K562 (cell line): ENCODE results near the gene NSRP1. TPM values are rescaled to one million over a fixed set of nuclear protein-coding genes. Genes with fewer than 3 reads are reported as not detected.

Experiments used
- ATAC-seq: fragments of 200-7000 bp; cut with Tn5 transposase; 3 replicates; pipeline ENCODE4 v1.9.1; 2020; ENCODE audit warnings: moderate library complexity
- BruUV-seq: library from RNA; stranded (reverse); fragments of 400-500 nt; replicated peaks from 2 replicates; lab custom pipeline; 2021; lab: Mats Ljungman, UMichigan
- CTCF ChIA-PET: fragments of 300-600 bp; formaldehyde crosslinking; extraction: SDS; loops from one replicate; lab custom pipeline; 2021; ENCODE audit warnings: low intra/inter-chr PET ratio; lab: Yijun Ruan, JAX
- POLR2A ChIA-PET: fragments of 300-600, 350-650 bp; sonication (Branson Sonifier 250); formaldehyde crosslinking; extraction: SDS; loops from one replicate; lab custom pipeline; 2021; ENCODE audit warnings: antibody characterized with exemption, inconsistent platforms; lab: Yijun Ruan, JAX
- DNase-seq, 4 experiments: peaks; one replicate each; pipeline versions ENCODE4 v3.0.0 to v3.0.0-alpha.2; 2011 to 2018; ENCODE audit warnings: low spot score in 3 of 4, mixed read lengths in 3 of 4; ENCODE audit errors: extremely low read depth in 1 of 4
- FAIRE-seq: peaks from 2 replicates; lab custom pipeline; 2011; peaks lifted over from hg19 to GRCh38; lab: Jason Lieb, UNC
- H2AFZ ChIP-seq: 2 replicates; pipeline ENCODE4 v1.6.0; 2011; ENCODE audit warnings: low read depth, low read length, control low read depth, inconsistent platforms
- H3K27ac ChIP-seq: fragments of 200-600 bp; 3 replicates; pipeline ENCODE4 v1.8.0; 2011; ENCODE audit warnings: low read depth, mild to moderate bottlenecking, control low read depth, inconsistent platforms, low read length, moderate library complexity, mixed read lengths; ENCODE audit errors: extremely low read depth
- H3K27me3 ChIP-seq, 2 experiments: fragments of 300-600 bp in 1 of 2; 2 replicates in 1 of 2; 3 replicates in 1 of 2; pipeline versions ENCODE4 v1.6.0 to v1.8.0; 2011; ENCODE audit warnings: inconsistent platforms in 2 of 2, low read length in 2 of 2, mild to moderate bottlenecking in 1 of 2, mixed read lengths in 1 of 2, moderate library complexity in 1 of 2; ENCODE audit not compliant: control insufficient read depth in 2 of 2, insufficient read depth in 2 of 2
- H3K36me3 ChIP-seq: fragments of 300-600 bp; 3 replicates; pipeline ENCODE4 v1.8.0; 2011; ENCODE audit warnings: mild to moderate bottlenecking, low read length, inconsistent platforms; ENCODE audit not compliant: control insufficient read depth, insufficient read depth
- H3K4me1 ChIP-seq, 2 experiments: fragments of 200-600 bp in 1 of 2; replicated peaks in 1 of 2; 2 replicates in 1 of 2; 3 replicates in 1 of 2; pipeline versions ENCODE4 v1.5.1 to v1.8.0; 2011; ENCODE audit warnings: inconsistent platforms in 2 of 2, low read length in 2 of 2, mild to moderate bottlenecking in 1 of 2, mixed read lengths in 1 of 2, moderate library complexity in 1 of 2; ENCODE audit not compliant: control insufficient read depth in 2 of 2, insufficient read depth in 2 of 2
- H3K4me2 ChIP-seq: 2 replicates; pipeline ENCODE4 v1.6.1; 2011; ENCODE audit warnings: low read length, control low read depth, inconsistent platforms, mixed read lengths; ENCODE audit not compliant: insufficient read depth
- H3K4me3 ChIP-seq: fragments of 200-600 bp; sonication (generic), shearing (Covaris generic); 2 replicates; pipeline ENCODE4 v1.5.1; 2016; ENCODE audit warnings: control low read depth, inconsistent platforms
- H3K79me2 ChIP-seq: fragments of 200-600 bp; 3 replicates; pipeline ENCODE4 v1.8.0; 2011; ENCODE audit warnings: low read length, inconsistent platforms; ENCODE audit not compliant: control insufficient read depth, insufficient read depth
- H3K9ac ChIP-seq, 2 experiments: 2 replicates each; pipeline versions ENCODE4 v1.6.0 to v1.6.1; 2011; ENCODE audit warnings: low read depth in 2 of 2, low read length in 2 of 2, control low read depth in 1 of 2, inconsistent platforms in 1 of 2, mild to moderate bottlenecking in 1 of 2, mixed read lengths in 1 of 2; ENCODE audit not compliant: insufficient read depth in 1 of 2
- H3K9me1 ChIP-seq: one replicate; pipeline ENCODE4 v1.6.0; 2011; ENCODE audit warnings: inconsistent platforms, mild to moderate bottlenecking, low read length, moderate library complexity; ENCODE audit not compliant: control insufficient read depth, insufficient read depth
- H3K9me3 ChIP-seq: replicated peaks from 2 replicates; pipeline ENCODE4 v1.5.1; 2011; ENCODE audit warnings: low read depth, low read length, inconsistent platforms; ENCODE audit not compliant: control insufficient read depth, insufficient read depth
- H4K20me1 ChIP-seq: replicated peaks from 2 replicates; pipeline ENCODE4 v1.6.1; 2011; ENCODE audit warnings: low read length, inconsistent platforms, mixed read lengths; ENCODE audit not compliant: control insufficient read depth, insufficient read depth
- C11orf30 ChIP-seq: fragments of 450-650 bp; IDR thresholded peaks from 2 replicates; pipeline ENCODE4 v1.6.1; 2016; ENCODE audit warnings: low read depth, mild to moderate bottlenecking
- MAFF ChIP-seq: IDR thresholded peaks from 2 replicates; pipeline ENCODE4 v1.6.1; 2012; ENCODE audit warnings: low read length, improper control_type of control experiment
- MAFG ChIP-seq: fragments of 450-650 bp; conservative IDR thresholded peaks from 2 replicates; pipeline ENCODE4 v1.6.1; 2016; ENCODE audit warnings: missing genetic modification characterization, missing compliant biosample characterization
- ZNF316 ChIP-seq: fragments of 450-650 bp; IDR thresholded peaks from 2 replicates; pipeline ENCODE4 v1.6.1; 2016
- WGBS: fragments of 100-300 bp; shearing (Covaris generic); methylation state at CpG from one replicate; pipeline ENCODE4 v1.1.6; 2016; ENCODE audit warnings: low coverage, mixed read lengths; ENCODE audit not compliant: insufficient coverage; ENCODE audit errors: missing lambda C conversion rate; 5-methylcytosine and 5-hydroxymethylcytosine counted together
- in situ Hi-C: fragments of 300-500 bp; cut with MboI; formaldehyde crosslinking; loops from 4 replicates; pipeline ENCODE4 v1.15.0; 2018; ENCODE audit warnings: inconsistent platforms, mixed read lengths
- intact Hi-C: fragments of 100-400 bp; cut with micrococcal nuclease; formaldehyde crosslinking; loops from 2 replicates; pipeline ENCODE4 v1.14.2; 2022
- polyA plus RNA-seq, 8 experiments: library from polyadenylated mRNA; depleted of rRNA in 4 of 8; stranded (reverse) in 5 of 8; unstranded in 3 of 8; fragments of >200 nt; fragmentation: Nextera tagmentation in 2 of 8; fragmentation: Illumina TruSeq in 1 of 8; extraction: Ambion mirVana in 2 of 8; extraction: Trizol in 1 of 8; gene quantifications; 2 replicates each; pipeline versions ENCODE4 v1.2.1 to v1.2.3, GENCODE V29; 2011 to 2014; ENCODE audit warnings: inconsistent platforms in 1 of 8, missing spikeins in 1 of 8
- total RNA-seq, 7 experiments: library from RNA; depleted of rRNA in 6 of 7; stranded (reverse); fragments of >200 nt in 6 of 7; fragmentation: Illumina TruSeq in 2 of 7; extraction: Trizol in 2 of 7; gene quantifications; 2 replicates each; pipeline versions ENCODE4 v1.2.1 to v1.2.3, GENCODE V29; 2011 to 2021; ENCODE audit warnings: low replicate concordance in 1 of 7
- TF ChIP-seq, protein P1 (sequence below), 2 experiments: fragments of 450-650 bp in 1 of 2; sonication (generic) in 1 of 2; formaldehyde crosslinking in 1 of 2; IDR thresholded peaks in 1 of 2; conservative IDR thresholded peaks in 1 of 2; 2 replicates each; pipeline versions ENCODE4 v1.6.1 to v1.8.1; 2016 to 2023; ENCODE audit warnings: mild to moderate bottlenecking in 2 of 2, moderate library complexity in 2 of 2, inconsistent platforms in 1 of 2, missing genetic modification reagents in 1 of 2
- TF ChIP-seq, protein P2 (sequence below), 3 experiments: fragments of 200-800 bp in 1 of 3; fragments of 250-450 bp in 1 of 3; fragments of 450-650 bp in 1 of 3; sonication (Bioruptor Pico) in 1 of 3; sonication (Bioruptor generic) in 1 of 3; formaldehyde crosslinking in 1 of 3; IDR thresholded peaks; 2 replicates each; pipeline versions ENCODE4 v1.6.1 to v1.8.0; 2016 to 2022; ENCODE audit warnings: mild to moderate bottlenecking in 2 of 3, missing genetic modification characterization in 2 of 3, missing compliant biosample characterization in 1 of 3, moderate library complexity in 1 of 3

The NSRP1 gene
- total and polyA plus RNA-seq, 9 of the 15 experiments (the other 6 are each of a cell fraction or from before 2014, with no cell fraction given) = 18.4 to 68.6 (median 32.7) TPM

DNA sequence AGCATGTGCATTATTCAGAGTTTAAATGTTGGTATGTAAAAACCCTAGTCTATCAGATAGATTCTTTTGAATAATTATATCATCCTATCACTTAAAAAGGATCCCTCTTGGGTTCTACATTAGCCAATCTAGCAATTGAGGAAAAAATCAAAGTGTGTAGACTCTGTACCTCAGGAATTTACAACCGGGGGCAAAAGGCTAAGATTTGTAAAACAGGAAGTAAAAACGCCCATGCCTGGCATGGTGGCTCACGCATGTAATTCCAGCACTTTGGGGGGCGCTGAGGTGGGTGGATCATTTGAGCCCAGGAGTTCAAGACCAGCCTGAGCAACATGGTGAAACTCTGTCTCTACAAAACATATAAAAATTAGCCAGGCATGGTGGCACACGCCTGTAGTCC is 60.2 kb downstream of the NSRP1 start (continued):
- TF ChIP-seq, protein P1, sequence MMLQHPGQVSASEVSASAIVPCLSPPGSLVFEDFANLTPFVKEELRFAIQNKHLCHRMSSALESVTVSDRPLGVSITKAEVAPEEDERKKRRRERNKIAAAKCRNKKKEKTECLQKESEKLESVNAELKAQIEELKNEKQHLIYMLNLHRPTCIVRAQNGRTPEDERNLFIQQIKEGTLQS (IDR thresholded peaks at IDR 0.05) = no peak
- TF ChIP-seq, protein P1 (CRISPR knock-in tag; conservative IDR thresholded peaks at IDR 0.05) = no peak

DNA sequence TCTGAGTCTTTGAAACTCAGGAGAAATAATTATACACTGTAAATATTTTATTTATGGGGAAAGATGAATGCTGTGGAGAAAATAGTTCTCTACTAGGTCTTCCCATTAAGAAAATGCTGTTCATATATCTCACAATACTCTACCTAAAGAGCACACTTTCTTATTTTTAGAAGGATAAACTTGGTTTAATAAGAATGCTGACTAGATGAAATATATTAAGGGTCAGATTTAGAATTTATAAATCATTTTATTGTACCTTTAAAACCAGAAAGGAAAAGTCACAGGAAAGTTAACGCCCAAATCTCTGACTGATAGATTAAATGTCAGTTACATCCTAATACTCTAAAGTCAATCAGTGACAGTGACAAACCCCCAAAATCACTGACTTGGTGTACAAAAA is 70.1 kb downstream of the NSRP1 start:
- 71% methylated on average over 1 of the region's 1 CpG for WGBS
- no peaks in the 10 kb centered on the region for H3K79me2 ChIP-seq
- FAIRE-seq = no peak
- no peak overlapping the region for H2AFZ ChIP-seq
- H3K4me2 ChIP-seq = no peak overlapping the region
- no peak overlapping the region for H3K27ac ChIP-seq
- ChIA-PET CTCF (no interaction called here), POLR2A (interaction anchor here (1.6 kb wide), 1 partner anchor 24 kb away, joined by 7 read pairs; no protein-coding TSS in a partner anchor)
- H3K36me3 ChIP-seq = peaks cover 36% of the 10 kb centered on the region
- H3K9me1 ChIP-seq = no peaks in the 10 kb centered on the region
- no peaks in the 10 kb centered on the region for H4K20me1 ChIP-seq
- in situ Hi-C loops = no loop called here
- H3K9me3 ChIP-seq = no peaks in the 10 kb centered on the region
- 0 out of 2 replicates have a peak, but pooled peaks have one; percentile 26 for TF ChIP-seq MAFF
- TF ChIP-seq C11orf30 = peak; percentile 62
- peak; percentile 86 for TF ChIP-seq ZNF316
- 0 out of 2 replicates have a peak, but pooled peaks have one; percentile 16 for TF ChIP-seq MAFG
- TF ChIP-seq, protein P2, sequence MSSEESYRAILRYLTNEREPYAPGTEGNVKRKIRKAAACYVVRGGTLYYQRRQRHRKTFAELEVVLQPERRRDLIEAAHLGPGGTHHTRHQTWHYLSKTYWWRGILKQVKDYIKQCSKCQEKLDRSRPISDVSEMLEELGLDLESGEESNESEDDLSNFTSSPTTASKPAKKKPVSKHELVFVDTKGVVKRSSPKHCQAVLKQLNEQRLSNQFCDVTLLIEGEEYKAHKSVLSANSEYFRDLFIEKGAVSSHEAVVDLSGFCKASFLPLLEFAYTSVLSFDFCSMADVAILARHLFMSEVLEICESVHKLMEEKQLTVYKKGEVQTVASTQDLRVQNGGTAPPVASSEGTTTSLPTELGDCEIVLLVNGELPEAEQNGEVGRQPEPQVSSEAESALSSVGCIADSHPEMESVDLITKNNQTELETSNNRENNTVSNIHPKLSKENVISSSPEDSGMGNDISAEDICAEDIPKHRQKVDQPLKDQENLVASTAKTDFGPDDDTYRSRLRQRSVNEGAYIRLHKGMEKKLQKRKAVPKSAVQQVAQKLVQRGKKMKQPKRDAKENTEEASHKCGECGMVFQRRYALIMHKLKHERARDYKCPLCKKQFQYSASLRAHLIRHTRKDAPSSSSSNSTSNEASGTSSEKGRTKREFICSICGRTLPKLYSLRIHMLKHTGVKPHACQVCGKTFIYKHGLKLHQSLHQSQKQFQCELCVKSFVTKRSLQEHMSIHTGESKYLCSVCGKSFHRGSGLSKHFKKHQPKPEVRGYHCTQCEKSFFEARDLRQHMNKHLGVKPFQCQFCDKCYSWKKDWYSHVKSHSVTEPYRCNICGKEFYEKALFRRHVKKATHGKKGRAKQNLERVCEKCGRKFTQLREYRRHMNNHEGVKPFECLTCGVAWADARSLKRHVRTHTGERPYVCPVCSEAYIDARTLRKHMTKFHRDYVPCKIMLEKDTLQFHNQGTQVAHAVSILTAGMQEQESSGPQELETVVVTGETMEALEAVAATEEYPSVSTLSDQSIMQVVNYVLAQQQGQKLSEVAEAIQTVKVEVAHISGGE (CRISPR knock-in tag; IDR thresholded peaks at IDR 0.05) = no peak
- TF ChIP-seq, all 486 proteins: peak for 4
- no TSS peak for BruUV-seq
- DNase-seq = no peak
- no peak overlapping the region for H3K9ac ChIP-seq
- intact Hi-C loops = no loop called here
- no peaks in the 10 kb centered on the region for H3K4me1 ChIP-seq
- ATAC-seq = no peak
- no peaks in the 10 kb centered on the region for H3K27me3 ChIP-seq
- H3K4me3 ChIP-seq = no peak overlapping the region
